SK-N-MC (cell line): ENCODE results near the gene ADAMTSL1.

Source experiments
- EZH2 ChIP-seq: fragments of 200-600 bp; sonication (generic); IDR thresholded peaks from one replicate; pipeline ENCODE4 v1.6.1; 2017; ENCODE audit warnings: antibody characterized with exemption
- POLR2AphosphoS5 ChIP-seq: IDR thresholded peaks from 2 replicates; pipeline ENCODE4 v1.6.1; 2012; ENCODE audit warnings: mild to moderate bottlenecking, low read depth, low read length, borderline replicate concordance

- TF ChIP-seq EZH2 (no peak), POLR2AphosphoS5 (no peak)
Observed at GRCh38 chr9:18721995-18722310, 248.0 kb downstream of the ADAMTSL1 start.
